Aorta (tissue), 5 donors: Measurements from ENCODE around the gene PTPRN2. TPM values are rescaled to one million over a fixed set of nuclear protein-coding genes. Genes with fewer than 3 reads are reported as not detected.
A peak's percentile ranks its signal among the peaks of the same experiment; 100 is the strongest.

Experiments used
- ATAC-seq: fragments of 200-7000 bp; cut with Tn5 transposase; one replicate; pipeline ENCODE4 v1.9.1; 2022; ENCODE audit warnings: moderate library complexity; ENCODE audit not compliant: low FRiP score
- DNase-seq, 2 donors: peaks; one replicate each; pipeline ENCODE4 v3.0.0-alpha.2; 2020
- H3K27ac ChIP-seq, 2 donors: one replicate each; pipeline ENCODE4 v1.5.1; 2013; ENCODE audit warnings: low read length in 2 of 2, mild to moderate bottlenecking in 2 of 2, moderate library complexity in 2 of 2, control low read depth in 1 of 2, inconsistent platforms in 1 of 2, low read depth in 1 of 2
- H3K27me3 ChIP-seq, 2 donors: one replicate each; pipeline ENCODE4 v1.6.1; 2013; ENCODE audit warnings: control low read depth in 1 of 2, low read length in 1 of 2, mild to moderate bottlenecking in 1 of 2, moderate library complexity in 1 of 2; ENCODE audit not compliant: insufficient read depth in 2 of 2, control insufficient read depth in 1 of 2
- H3K36me3 ChIP-seq, 2 donors: one replicate each; pipeline ENCODE4 v1.6.1; 2013; ENCODE audit warnings: control low read depth in 1 of 2, low read length in 1 of 2, mild to moderate bottlenecking in 1 of 2; ENCODE audit not compliant: insufficient read depth in 2 of 2, control insufficient read depth in 1 of 2
- H3K4me1 ChIP-seq, 2 donors: one replicate each; pipeline ENCODE4 v1.6.1; 2013; ENCODE audit warnings: low read length in 2 of 2, control low read depth in 1 of 2, mild to moderate bottlenecking in 1 of 2, moderate library complexity in 1 of 2; ENCODE audit not compliant: insufficient read depth in 2 of 2, control insufficient read depth in 1 of 2
- H3K4me3 ChIP-seq, 2 donors: one replicate each; pipeline ENCODE4 v1.5.1; 2013; ENCODE audit warnings: low read length in 2 of 2, control low read depth in 1 of 2, mild to moderate bottlenecking in 1 of 2
- H3K9me3 ChIP-seq: one replicate; pipeline ENCODE4 v1.6.1; 2013; ENCODE audit warnings: mild to moderate bottlenecking, low read length; ENCODE audit not compliant: control insufficient read depth
- WGBS, 2 donors: extraction: QIAGEN DNeasy Blood & Tissue Kit; methylation state at CpG; one replicate each; pipeline ENCODE4 v1.1.7; 2013; 5-methylcytosine and 5-hydroxymethylcytosine counted together
- intact Hi-C, 2 donors: fragments of 100-400 bp; cut with DNase I; formaldehyde crosslinking; loops; one replicate each; pipeline versions ENCODE4 v1.14.2 to v1.15.0; 2022
- polyA plus RNA-seq, 2 donors: library from polyadenylated mRNA; stranded (reverse); fragments of 200-250 nt; gene quantifications; one replicate each; pipeline ENCODE4 v1.2.3, GENCODE V29; 2013
- total RNA-seq, 2 donors: library from RNA; stranded (reverse); fragmentation: NEBNext Ultra II Directional; extraction: Animal tissue kit (Norgen Biotek cat#: 25700); gene quantifications; one replicate each; pipeline ENCODE4 v1.2.1, GENCODE V29; 2021
- donor health status: healthy with polysubstance abuse.
- donor health status: Bipolar disorder and iron deficiency.
- donor health status: DM: no; HTN: no; CAD: no.
- donor health status: DM: no; HTN: no; CAD: no.
- donor health status: DM: yes; HTN: yes; CAD: no.

The PTPRN2 gene
- total and polyA plus RNA-seq, 4 donors: 0.67 to 3.3 (median 1.4) TPM

GRCh38 chr7:157609516-157609915 is 978.1 kb downstream of the PTPRN2 start:
- Histone ChIP-seq H3K4me1 (no peaks in the 10 kb centered on the region), H3K4me3 (no peak overlapping the region), H3K9me3 (peaks cover 3% of the 10 kb centered on the region), H3K27ac (no peak overlapping the region), H3K36me3 (no peaks in the 10 kb centered on the region), H3K27me3 (no peaks in the 10 kb centered on the region)
- ATAC-seq (no peak), DNase-seq (peak in 1 of 2 donors; percentile 56)
- 92 to 95% methylated on average over 15 of the region's 15 CpGs for WGBS, 2 donors
- intact Hi-C loops: no loop called here

DNA sequence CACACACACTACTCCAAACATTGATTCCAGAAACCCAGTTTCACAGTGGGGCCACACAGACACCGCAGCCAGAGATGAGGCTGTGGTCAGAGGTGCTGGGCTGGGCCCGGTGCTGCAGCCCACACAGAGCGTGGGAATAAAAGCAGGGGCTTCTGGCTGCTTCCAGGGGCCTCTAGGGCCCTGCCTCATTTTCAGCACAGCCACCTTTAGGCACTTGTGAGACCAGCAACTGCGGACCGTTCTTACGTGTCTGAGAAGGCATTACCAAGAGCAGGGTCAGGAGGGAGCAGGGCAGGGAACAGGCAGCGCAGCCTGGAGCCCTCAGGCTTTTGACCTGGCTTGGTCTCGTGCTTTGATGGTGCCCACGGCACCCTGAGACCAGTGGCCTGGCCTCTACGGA is 980.4 kb downstream of the PTPRN2 start:
- H3K27me3 ChIP-seq: no peaks in the 10 kb centered on the region
- 71 to 79% methylated on average over 10 of the region's 10 CpGs for WGBS, 2 donors
- intact Hi-C loops: no loop called here
- H3K9me3 ChIP-seq: peaks cover 3% of the 10 kb centered on the region
- H3K27ac ChIP-seq: no peak overlapping the region
- DNase-seq (no peak), ATAC-seq (no peak)
- H3K4me3 ChIP-seq: no peak overlapping the region
- no peaks in the 10 kb centered on the region for H3K4me1 ChIP-seq
- H3K36me3 ChIP-seq: no peaks in the 10 kb centered on the region

DNA sequence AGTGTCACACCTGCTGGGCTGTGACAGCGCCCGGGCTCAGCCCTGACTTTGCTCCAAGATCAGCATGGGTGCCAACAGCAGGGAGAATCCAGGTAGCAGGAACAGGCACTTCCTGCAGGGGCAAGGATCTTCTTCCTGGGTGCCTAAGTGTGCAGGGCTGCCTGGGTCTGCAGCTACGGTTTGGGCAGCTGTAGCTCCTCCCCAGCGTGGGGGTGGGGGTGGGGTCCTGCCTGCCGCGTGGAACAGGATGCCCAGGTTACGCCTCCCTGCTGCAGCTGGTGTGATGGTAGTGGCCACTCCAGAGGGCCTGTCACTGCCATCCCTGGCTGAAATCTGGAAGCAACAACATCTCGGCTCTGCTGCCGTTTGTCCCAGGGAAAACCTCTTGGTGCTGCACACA is 981.5 kb downstream of the PTPRN2 start:
- WGBS, 2 donors: 47 to 51% methylated on average over 9 of the region's 9 CpGs
- H3K4me3 ChIP-seq: no peak overlapping the region
- no peaks in the 10 kb centered on the region for H3K36me3 ChIP-seq
- H3K4me1 ChIP-seq: no peaks in the 10 kb centered on the region
- H3K27me3 ChIP-seq: no peaks in the 10 kb centered on the region
- intact Hi-C loops: no loop called here
- no peak for DNase-seq
- no peak for ATAC-seq
- H3K9me3 ChIP-seq: no peaks in the 10 kb centered on the region
- H3K27ac ChIP-seq: no peak overlapping the region

DNA sequence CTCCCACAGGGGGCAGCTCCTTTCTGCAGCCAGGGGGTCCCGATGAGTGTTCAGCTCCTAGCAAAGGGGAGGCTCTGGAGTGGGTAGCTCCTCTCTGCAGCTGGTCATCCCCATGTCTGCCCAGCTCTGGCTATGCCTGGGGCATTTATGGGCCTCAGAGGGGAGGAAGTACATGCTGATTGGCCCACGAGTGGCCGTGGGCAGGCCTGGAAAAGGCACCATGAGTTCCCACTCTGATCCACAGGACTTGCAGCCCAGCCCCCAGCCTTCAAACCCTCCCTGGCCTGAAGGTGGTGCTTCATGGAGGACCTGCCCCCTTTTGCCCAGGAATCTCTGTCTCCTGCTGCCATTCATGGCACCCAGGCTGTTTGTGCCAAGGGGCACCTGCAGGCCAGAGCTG is 982.0 kb downstream of the PTPRN2 start:
- intact Hi-C loops: no loop called here
- Histone ChIP-seq H3K4me3 (no peak overlapping the region), H3K27ac (no peak overlapping the region), H3K27me3 (no peaks in the 10 kb centered on the region), H3K4me1 (no peaks in the 10 kb centered on the region), H3K36me3 (no peaks in the 10 kb centered on the region), H3K9me3 (no peaks in the 10 kb centered on the region)
- WGBS, 2 donors: 86% methylated on average over 3 of the region's 3 CpGs
- no peak for ATAC-seq
- DNase-seq: peak in 1 of 2 donors; percentile 49

- ATAC-seq (no peak), DNase-seq (no peak)
- Histone ChIP-seq H3K4me3 (no peak overlapping the region), H3K36me3 (no peaks in the 10 kb centered on the region), H3K27ac (no peak overlapping the region), H3K4me1 (no peaks in the 10 kb centered on the region), H3K27me3 (no peaks in the 10 kb centered on the region), H3K9me3 (no peaks in the 10 kb centered on the region)
- intact Hi-C loops: no loop called here
- WGBS, 2 donors: 81 to 82% methylated on average over 21 of the region's 21 CpGs
Observed at GRCh38 chr7:157604661-157605381, 982.8 kb downstream of the PTPRN2 start.

DNA sequence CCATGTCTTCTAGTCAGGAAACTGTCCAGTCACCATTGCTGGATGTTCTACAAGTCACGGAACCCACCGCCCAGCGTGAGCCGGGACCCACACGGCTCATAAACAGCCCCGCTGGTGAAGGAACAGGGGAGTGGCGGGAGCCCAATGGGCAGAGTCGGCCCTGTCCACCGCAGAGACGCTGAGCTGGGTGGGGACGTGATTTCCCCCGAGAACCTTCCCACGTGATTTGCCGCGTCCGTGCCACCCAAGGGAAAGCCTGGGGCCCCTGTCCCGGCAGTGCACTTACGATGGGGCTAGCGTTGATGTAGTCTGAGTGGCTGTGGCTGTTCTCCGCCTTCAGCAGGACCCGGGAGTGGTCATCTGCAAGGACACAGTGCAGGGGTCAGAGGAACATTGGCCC is 983.9 kb downstream of the PTPRN2 start:
- Histone ChIP-seq H3K27ac (no peak overlapping the region), H3K27me3 (no peaks in the 10 kb centered on the region), H3K9me3 (no peaks in the 10 kb centered on the region), H3K4me1 (no peaks in the 10 kb centered on the region), H3K4me3 (no peak overlapping the region), H3K36me3 (no peaks in the 10 kb centered on the region)
- 88 to 90% methylated on average over 20 to 21 of the region's 21 CpGs for WGBS, 2 donors
- ATAC-seq (no peak), DNase-seq (peak in 1 of 2 donors; percentile 68)
- intact Hi-C loops: no loop called here

DNA sequence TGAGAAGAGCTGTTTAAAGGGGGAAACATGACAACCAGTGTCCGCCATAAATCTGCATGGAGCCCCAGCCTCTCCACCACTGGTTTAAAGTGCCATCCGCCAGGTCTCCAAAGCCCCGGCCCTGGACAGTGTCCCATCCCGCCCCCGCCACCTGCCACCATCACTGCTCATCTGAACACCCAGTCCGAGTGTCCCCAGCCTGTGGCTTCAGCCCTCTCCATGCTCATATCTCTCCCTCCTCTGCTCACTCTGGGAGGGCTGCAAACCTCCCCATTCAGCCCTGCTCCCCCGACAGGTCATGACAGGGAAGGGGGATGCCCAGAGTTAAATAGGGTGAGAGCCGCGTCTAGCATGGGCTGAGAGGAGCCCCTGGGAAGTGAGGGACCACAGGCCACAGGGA is 984.6 kb downstream of the PTPRN2 start:
- DNase-seq: peak in 1 of 2 donors; percentile 43
- Histone ChIP-seq H3K4me1 (no peaks in the 10 kb centered on the region), H3K27me3 (no peaks in the 10 kb centered on the region), H3K9me3 (no peaks in the 10 kb centered on the region), H3K36me3 (no peaks in the 10 kb centered on the region), H3K4me3 (no peak overlapping the region), H3K27ac (no peak overlapping the region)
- 82 to 84% methylated on average over 9 of the region's 9 CpGs for WGBS, 2 donors
- ATAC-seq: no peak
- intact Hi-C loops: no loop called here

- intact Hi-C loops: no loop called here
- Histone ChIP-seq H3K36me3 (no peaks in the 10 kb centered on the region), H3K4me1 (no peaks in the 10 kb centered on the region), H3K27me3 (no peaks in the 10 kb centered on the region), H3K27ac (no peak overlapping the region), H3K4me3 (no peak overlapping the region), H3K9me3 (no peaks in the 10 kb centered on the region)
- WGBS, 2 donors: 83 to 87% methylated on average over 14 of the region's 14 CpGs
- ATAC-seq (no peak), DNase-seq (peak in 1 of 2 donors; percentile 49)
Observed at GRCh38 chr7:157602581-157602980, 985.0 kb downstream of the PTPRN2 start.

- Histone ChIP-seq H3K9me3 (no peaks in the 10 kb centered on the region), H3K36me3 (no peaks in the 10 kb centered on the region), H3K27me3 (no peaks in the 10 kb centered on the region), H3K4me1 (no peaks in the 10 kb centered on the region), H3K27ac (no peak overlapping the region), H3K4me3 (no peak overlapping the region)
- intact Hi-C loops: no loop called here
- WGBS, 2 donors: 89 to 92% methylated on average over 15 of the region's 15 CpGs
- ATAC-seq: no peak
- DNase-seq: peak in 1 of 2 donors; percentile 17
Observed at GRCh38 chr7:157602156-157602555, 985.5 kb downstream of the PTPRN2 start.
